Glutamatergic neuron (in vitro differentiated cells): ENCODE data around the gene LOC128125822.

Experiments used
- DNase-seq: peaks from one replicate; pipeline ENCODE4 v3.0.0; 2022
- H3K27ac Mint-ChIP-seq: one replicate; pipeline ENCODE4 v1.8.0; 2020; ENCODE audit warnings: mild to moderate bottlenecking, mixed read lengths, inconsistent platforms; ENCODE audit not compliant: unreplicated experiment
- H3K27me3 Mint-ChIP-seq: one replicate; pipeline ENCODE4 v1.8.0; 2020; ENCODE audit warnings: mild to moderate bottlenecking, moderate library complexity, mixed read lengths, inconsistent platforms; ENCODE audit not compliant: unreplicated experiment
- H3K36me3 Mint-ChIP-seq: one replicate; pipeline ENCODE4 v1.8.0; 2020; ENCODE audit warnings: mild to moderate bottlenecking, mixed read lengths, inconsistent platforms; ENCODE audit not compliant: unreplicated experiment
- H3K4me1 Mint-ChIP-seq: one replicate; pipeline ENCODE4 v1.8.0; 2020; ENCODE audit warnings: mild to moderate bottlenecking, low read depth, mixed read lengths, inconsistent platforms; ENCODE audit not compliant: unreplicated experiment
- H3K4me3 Mint-ChIP-seq: one replicate; pipeline ENCODE4 v1.8.0; 2020; ENCODE audit warnings: mild to moderate bottlenecking, mixed read lengths, inconsistent platforms; ENCODE audit not compliant: unreplicated experiment
- H3K9me3 Mint-ChIP-seq: one replicate; pipeline ENCODE4 v1.8.0; 2020; ENCODE audit warnings: mild to moderate bottlenecking, moderate library complexity, mixed read lengths, inconsistent platforms; ENCODE audit not compliant: unreplicated experiment
- CTCF ChIP-seq: fragments of 200-600 bp; sonication (generic); IDR thresholded peaks from one replicate; pipeline ENCODE4 v1.5.0; 2021; ENCODE audit not compliant: partially characterized antibody, unreplicated experiment

Gene LOC128125822

DNA sequence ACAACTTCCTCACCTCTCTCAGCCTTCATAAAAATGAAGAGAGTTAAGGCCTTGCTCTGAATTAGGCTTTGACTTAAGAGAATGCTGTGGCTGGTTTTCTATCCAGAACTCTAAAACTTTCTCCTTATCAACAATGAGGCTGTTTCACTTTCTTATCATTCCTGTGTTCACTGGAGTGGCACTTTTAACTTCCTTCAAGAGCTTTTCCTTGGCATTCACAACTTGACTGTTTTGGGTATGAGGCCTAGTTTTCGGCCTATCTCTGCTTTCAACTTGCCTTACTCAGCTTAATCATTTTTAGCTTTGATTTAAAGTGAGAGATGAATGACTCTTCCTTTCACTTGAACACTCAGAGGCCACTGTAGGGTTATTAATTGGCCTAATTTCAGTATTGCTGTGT is 4.3 kb upstream of the LOC128125822 start:
- Mint-ChIP-seq H3K27me3 (peaks cover 3% of the 10 kb centered on the region), H3K9me3 (peaks cover 5% of the 10 kb centered on the region), H3K4me1 (no peaks in the 10 kb centered on the region), H3K4me3 (no peak overlapping the region), H3K27ac (no peak overlapping the region), H3K36me3 (peaks cover 10% of the 10 kb centered on the region)
- TF ChIP-seq CTCF = no peak
- no peak for DNase-seq

DNA sequence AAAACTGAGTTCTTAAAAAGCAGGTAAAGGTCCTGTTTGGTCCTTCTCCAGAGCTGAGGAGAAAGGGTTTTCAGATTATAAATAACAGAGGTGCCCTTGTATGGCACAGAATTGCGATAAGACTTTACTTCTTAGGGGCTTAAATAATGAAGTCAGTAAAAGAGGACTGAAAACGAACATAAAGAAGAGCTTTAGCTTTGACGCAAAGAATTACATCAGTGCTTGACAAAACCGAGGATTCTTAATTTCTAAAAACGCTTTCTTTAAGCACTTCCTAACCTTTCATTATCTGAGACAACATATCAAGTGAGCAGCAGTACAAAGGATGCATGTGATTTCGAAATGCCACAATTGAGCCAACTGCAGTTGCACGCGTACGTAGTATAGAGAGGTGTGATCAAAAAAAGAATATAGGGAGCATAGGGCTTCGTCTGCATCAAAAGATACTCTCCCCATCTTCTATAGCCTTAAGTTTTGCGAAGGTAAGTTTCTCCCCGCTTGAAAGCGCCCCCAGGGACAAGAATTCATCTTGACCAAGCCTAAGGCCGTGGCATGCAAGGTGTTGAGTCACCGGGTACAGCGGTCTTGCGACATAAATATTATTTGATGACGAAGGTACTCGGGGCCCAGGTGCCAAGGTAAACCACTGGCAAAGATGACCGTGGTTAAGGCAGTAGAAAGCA is 778 bp upstream of the LOC128125822 start:
- Mint-ChIP-seq H3K27ac (peak overlapping the region; percentile 92), H3K4me3 (peak overlapping the region; percentile 85), H3K36me3 (peaks cover 10% of the 10 kb centered on the region), H3K4me1 (peaks cover 7% of the 10 kb centered on the region), H3K9me3 (peaks cover 15% of the 10 kb centered on the region), H3K27me3 (peaks cover 12% of the 10 kb centered on the region)
- no peak for TF ChIP-seq CTCF
- DNase-seq = no peak

DNA sequence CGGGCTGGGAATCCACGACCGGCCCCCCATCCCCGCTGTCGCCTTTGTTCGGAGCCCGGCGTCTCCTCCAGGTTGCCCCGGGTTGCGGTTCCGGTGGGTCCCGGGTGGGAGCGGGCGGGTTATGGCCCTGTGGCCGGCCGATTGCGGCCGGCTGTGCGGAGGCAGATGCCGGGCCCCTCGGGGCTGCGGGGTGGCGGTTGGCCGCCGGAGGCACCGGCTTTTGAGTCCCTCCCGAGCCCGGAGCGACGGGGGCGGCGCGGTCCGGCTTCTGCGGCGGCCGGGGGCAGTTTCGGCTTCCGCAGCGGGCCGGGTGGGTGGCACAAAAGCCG is 431 bp downstream of the LOC128125822 start:
- DNase-seq = peak; percentile 51
- no peak for TF ChIP-seq CTCF
- peaks cover 15% of the 10 kb centered on the region for H3K9me3 Mint-ChIP-seq
- peak overlapping the region; percentile 93 for H3K27ac Mint-ChIP-seq
- H3K4me1 Mint-ChIP-seq = peaks cover 7% of the 10 kb centered on the region
- peaks cover 12% of the 10 kb centered on the region for H3K27me3 Mint-ChIP-seq
- H3K36me3 Mint-ChIP-seq = peaks cover 4% of the 10 kb centered on the region
- H3K4me3 Mint-ChIP-seq = peak overlapping the region; percentile 64

DNA sequence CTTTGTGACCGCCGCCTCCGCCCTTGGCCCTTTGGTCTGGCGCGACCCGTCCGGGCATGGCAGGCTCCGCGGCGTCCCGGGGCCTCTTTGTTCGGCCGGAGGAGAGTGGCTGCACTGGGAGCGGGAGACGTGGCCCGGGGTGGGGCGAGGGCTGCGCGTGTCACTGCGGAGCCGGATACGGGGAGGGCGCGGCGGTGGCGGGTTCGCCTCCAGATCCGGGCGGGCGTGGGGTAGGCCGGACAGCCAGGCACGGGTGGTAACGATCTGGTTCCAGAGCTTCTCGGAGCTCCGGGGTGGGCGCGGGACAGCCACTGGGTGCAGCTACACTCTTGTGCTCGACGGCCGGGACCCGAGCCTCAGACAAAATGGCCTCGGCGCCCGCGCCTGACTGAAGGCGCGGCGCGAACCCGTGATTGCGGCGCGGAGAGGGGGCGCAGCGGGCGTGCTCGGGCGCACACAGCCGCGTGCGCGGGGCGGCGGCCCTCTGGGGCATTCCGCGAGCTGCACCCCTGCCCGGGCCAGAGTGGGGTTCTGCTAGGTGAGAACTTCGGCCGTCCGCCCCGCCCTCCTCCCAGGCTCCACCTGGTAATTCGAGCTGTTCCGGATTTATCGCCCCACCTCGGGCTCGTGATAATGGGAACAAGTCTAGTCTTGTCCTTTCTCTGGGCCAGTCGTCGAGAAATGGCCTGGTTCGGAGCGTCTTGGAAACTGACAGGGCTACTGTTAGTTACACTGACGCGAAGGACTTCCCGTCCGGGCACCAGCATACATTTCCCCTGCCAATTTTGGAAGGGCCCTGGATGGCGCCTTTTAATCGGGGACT is 1.0 kb downstream of the LOC128125822 start:
- TF ChIP-seq CTCF = peak; percentile 8
- peaks cover 7% of the 10 kb centered on the region for H3K4me1 Mint-ChIP-seq
- H3K9me3 Mint-ChIP-seq = peaks cover 15% of the 10 kb centered on the region

More for the DNA sequence above, 1.0 kb downstream of the LOC128125822 start:
- Mint-ChIP-seq H3K27me3 (peaks cover 12% of the 10 kb centered on the region), H3K4me3 (peak overlapping the region; percentile 91), H3K36me3 (no peaks in the 10 kb centered on the region), H3K27ac (peak overlapping the region; percentile 93)
- peak; percentile 67 for DNase-seq
